Left cardiac atrium (tissue), 2 donors: ENCODE measurements around the gene LAGE3. TPM values are rescaled to one million over a fixed set of nuclear protein-coding genes. Genes with fewer than 3 reads are reported as not detected.

ENCODE experiments used
- microRNA-seq, 2 donors: library from miRNA; unstranded; fragments of <30 nt; microRNA quantifications; one replicate each; pipeline ENCODE4 v1.2.0, GENCODE V29; 2020
- total RNA-seq, 2 donors: library from RNA; stranded (reverse); fragmentation: NEBNext Ultra II Directional; extraction: Animal tissue kit (Norgen Biotek cat#: 25700); gene quantifications; one replicate each; pipeline ENCODE4 v1.2.1, GENCODE V29; 2021
- donor health status: DM: no; HTN: yes; CAD: no; lungs with severe emphysema.
- donor health status: DM: yes; HTN: yes; CAD: no.

Gene LAGE3
- total RNA-seq, 2 donors from 2014 or later = 17.7 TPM

Small RNA genes lying within 50 kb of the gene (microRNA-seq; reads per million reads assigned to microRNA genes)
- gene MIR6858 = 0 to 1.1 reads per million in 2 donors

Other genes starting within 250 kb of the LAGE3 start
- gene OPN1MW3, start 221.7 kb downstream of the LAGE3 start, total RNA-seq = not detected
- not detected for gene TEX28, start 184.2 kb downstream of the LAGE3 start, total RNA-seq
- gene TKTL1, start 183.5 kb downstream of the LAGE3 start, total RNA-seq = 1 to 10 TPM; 4.1 to 7.0 TPM
- 100 to 1,000 TPM; 406 to 476 TPM for gene FLNA, start 104.6 kb downstream of the LAGE3 start, total RNA-seq
- 10 to 100 TPM; 54.5 to 70.9 TPM for gene EMD, start 100.0 kb downstream of the LAGE3 start, total RNA-seq
- 1,000 to 10,000 TPM; 2,090 to 2,230 TPM for gene RPL10, start 80.9 kb downstream of the LAGE3 start, total RNA-seq
- gene DNASE1L1, start 70.0 kb downstream of the LAGE3 start, total RNA-seq = 10 to 100 TPM; 41.9 to 42.8 TPM
- 10 to 100 TPM; 36.6 to 41.2 TPM for gene TAFAZZIN, start 67.7 kb downstream of the LAGE3 start, total RNA-seq
- gene ATP6AP1, start 50.6 kb downstream of the LAGE3 start, total RNA-seq = 10 to 100 TPM; 70.8 to 86.0 TPM
- gene GDI1, start 42.1 kb downstream of the LAGE3 start, total RNA-seq = 10 to 100 TPM; 76.8 to 98.5 TPM
- 10 to 100 TPM; 48.7 to 58.9 TPM for gene FAM50A, start 35.1 kb downstream of the LAGE3 start, total RNA-seq
- gene PLXNA3, start 21.0 kb downstream of the LAGE3 start, total RNA-seq = 10 to 100 TPM; 24.0 to 28.1 TPM
- 10 to 100 TPM; 44.4 to 48.4 TPM for gene UBL4A, start 7.3 kb upstream of the LAGE3 start, total RNA-seq
- gene SLC10A3, start 11.3 kb upstream of the LAGE3 start, total RNA-seq = 10 to 100 TPM; 15.1 to 18.4 TPM
- 10 to 100 TPM; 44.4 to 51.0 TPM for gene FAM3A, start 37.0 kb upstream of the LAGE3 start, total RNA-seq
- gene G6PD, start 67.6 kb upstream of the LAGE3 start, total RNA-seq = 10 to 100 TPM; 30.4 to 36.0 TPM
- 10 to 100 TPM; 17.1 to 21.1 TPM for gene IKBKG, start 68.3 kb upstream of the LAGE3 start, total RNA-seq
- not detected for gene CTAG1A, start 105.9 kb upstream of the LAGE3 start, total RNA-seq
- gene CTAG1B, start 140.0 kb upstream of the LAGE3 start, total RNA-seq = not detected
- gene CTAG2, start 174.3 kb upstream of the LAGE3 start, total RNA-seq = not detected